ENCODE results near the gene ADAM12. TPM values are rescaled to one million over a fixed set of nuclear protein-coding genes. Genes with fewer than 3 reads are reported as not detected.

The ADAM12 gene
- total RNA-seq, 2 donors from 2014 or later, result 0.46 TPM; not detected in 1

DNA sequence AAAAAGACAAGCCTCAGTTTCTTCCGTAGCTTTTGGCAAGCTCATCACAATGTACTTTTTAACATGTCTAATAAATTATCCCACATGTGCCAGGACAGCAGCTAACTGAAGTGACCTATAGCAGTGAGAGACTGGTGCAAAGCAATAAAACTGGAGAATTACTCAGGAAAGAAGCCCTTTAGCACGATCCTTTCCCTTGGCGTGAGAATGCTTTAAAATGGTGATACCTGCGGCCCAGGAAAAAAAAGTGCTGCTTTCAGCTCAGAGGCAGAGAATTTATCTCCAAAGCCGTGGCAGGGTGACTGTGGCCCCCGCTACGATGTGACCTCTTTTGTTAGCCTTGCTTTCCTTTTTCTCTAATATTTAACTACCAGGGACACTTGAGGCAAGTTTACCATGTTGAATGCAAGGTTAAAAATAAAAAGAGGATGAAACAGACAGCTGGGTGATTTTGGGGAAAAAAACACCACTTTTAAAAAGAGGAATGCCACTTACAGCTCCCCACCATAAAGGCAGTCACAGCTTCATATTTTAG lies 307.9 kb downstream of the ADAM12 start:
- TF ChIP-seq, protein P1, sequence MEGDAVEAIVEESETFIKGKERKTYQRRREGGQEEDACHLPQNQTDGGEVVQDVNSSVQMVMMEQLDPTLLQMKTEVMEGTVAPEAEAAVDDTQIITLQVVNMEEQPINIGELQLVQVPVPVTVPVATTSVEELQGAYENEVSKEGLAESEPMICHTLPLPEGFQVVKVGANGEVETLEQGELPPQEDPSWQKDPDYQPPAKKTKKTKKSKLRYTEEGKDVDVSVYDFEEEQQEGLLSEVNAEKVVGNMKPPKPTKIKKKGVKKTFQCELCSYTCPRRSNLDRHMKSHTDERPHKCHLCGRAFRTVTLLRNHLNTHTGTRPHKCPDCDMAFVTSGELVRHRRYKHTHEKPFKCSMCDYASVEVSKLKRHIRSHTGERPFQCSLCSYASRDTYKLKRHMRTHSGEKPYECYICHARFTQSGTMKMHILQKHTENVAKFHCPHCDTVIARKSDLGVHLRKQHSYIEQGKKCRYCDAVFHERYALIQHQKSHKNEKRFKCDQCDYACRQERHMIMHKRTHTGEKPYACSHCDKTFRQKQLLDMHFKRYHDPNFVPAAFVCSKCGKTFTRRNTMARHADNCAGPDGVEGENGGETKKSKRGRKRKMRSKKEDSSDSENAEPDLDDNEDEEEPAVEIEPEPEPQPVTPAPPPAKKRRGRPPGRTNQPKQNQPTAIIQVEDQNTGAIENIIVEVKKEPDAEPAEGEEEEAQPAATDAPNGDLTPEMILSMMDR (conservative IDR thresholded peaks at IDR 0.05), result no peak
- H3K4me1 ChIP-seq (ENCODE audit: control insufficient read depth, insufficient read depth, low read length), result no peaks in the 10 kb centered on the region
- DNase-seq, result peak; percentile 28
- H3K4me1 Mint-ChIP-seq, result no peaks in the 10 kb centered on the region
- no peaks in the 10 kb centered on the region for H3K27me3 ChIP-seq (ENCODE audit: control insufficient read depth, insufficient read depth, low read length, poor library complexity, severe bottlenecking)
- H3K27ac ChIP-seq (ENCODE audit: low read depth, low read length), result peak overlapping the region; percentile 86
- no peaks in the 10 kb centered on the region for H3K36me3 Mint-ChIP-seq (ENCODE audit: low read depth)
- no peaks in the 10 kb centered on the region for H3K27me3 Mint-ChIP-seq (ENCODE audit: insufficient read depth)
- no peaks in the 10 kb centered on the region for H3K9me3 ChIP-seq (ENCODE audit: control insufficient read depth, low read length)
- no peak overlapping the region for H3K4me3 ChIP-seq (ENCODE audit: low read length)
- peaks cover 6% of the 10 kb centered on the region for H3K9me3 Mint-ChIP-seq
- H3K36me3 ChIP-seq (ENCODE audit: control insufficient read depth, insufficient read depth, low read length), result no peaks in the 10 kb centered on the region
- no peak overlapping the region for H3K27ac Mint-ChIP-seq
- no peak overlapping the region for H3K9ac ChIP-seq (ENCODE audit: extremely low read depth, low read length, poor library complexity, severe bottlenecking)
- 89 to 91% methylated on average over 5 to 7 of the region's 7 CpGs for WGBS, 2 experiments (ENCODE audit: insufficient coverage in 1 of 2, insufficient read length in 1 of 2)
- H3K4me3 Mint-ChIP-seq, result no peak overlapping the region

DNA sequence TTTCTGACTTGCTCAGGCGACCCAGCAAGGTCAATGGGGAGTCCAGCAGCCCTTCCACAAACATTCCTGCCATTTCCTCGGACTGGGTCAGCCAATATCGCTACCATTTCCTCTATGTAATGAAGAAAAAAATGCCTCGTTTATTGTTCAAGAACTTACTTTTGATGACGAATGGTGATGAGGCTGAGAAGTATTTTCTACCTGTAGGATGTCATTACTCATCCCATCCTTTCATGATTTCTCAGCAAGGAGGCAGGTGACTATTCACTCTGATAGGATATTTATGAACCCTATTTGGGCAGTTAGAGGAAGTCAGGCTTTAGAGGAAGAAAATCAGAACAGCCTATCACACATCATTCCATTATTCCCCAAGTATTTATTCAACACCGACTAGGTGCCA lies 313.3 kb downstream of the ADAM12 start:
- Mint-ChIP-seq H3K27me3 (ENCODE audit: insufficient read depth) (peaks cover 24% of the 10 kb centered on the region), H3K4me3 (no peak overlapping the region), H3K4me1 (no peaks in the 10 kb centered on the region), H3K9me3 (peaks cover 6% of the 10 kb centered on the region), H3K27ac (no peak overlapping the region), H3K36me3 (ENCODE audit: low read depth) (no peaks in the 10 kb centered on the region)
- Histone ChIP-seq H3K4me1 (ENCODE audit: control insufficient read depth, insufficient read depth, low read length) (no peaks in the 10 kb centered on the region), H3K36me3 (ENCODE audit: control insufficient read depth, insufficient read depth, low read length) (no peaks in the 10 kb centered on the region), H3K27ac (ENCODE audit: low read depth, low read length) (no peak overlapping the region), H3K9me3 (ENCODE audit: control insufficient read depth, low read length) (no peaks in the 10 kb centered on the region), H3K9ac (ENCODE audit: extremely low read depth, low read length, poor library complexity, severe bottlenecking) (no peak overlapping the region), H3K4me3 (ENCODE audit: low read length) (no peak overlapping the region), H3K27me3 (ENCODE audit: control insufficient read depth, insufficient read depth, low read length, poor library complexity, severe bottlenecking) (peaks cover 6% of the 10 kb centered on the region)
- WGBS, 2 experiments (ENCODE audit: insufficient coverage in 1 of 2, insufficient read length in 1 of 2), result 91 to 100% methylated on average over 2 to 6 of the region's 6 CpGs
- TF ChIP-seq, protein P1 (conservative IDR thresholded peaks at IDR 0.05), result no peak
- DNase-seq, result no peak

DNA sequence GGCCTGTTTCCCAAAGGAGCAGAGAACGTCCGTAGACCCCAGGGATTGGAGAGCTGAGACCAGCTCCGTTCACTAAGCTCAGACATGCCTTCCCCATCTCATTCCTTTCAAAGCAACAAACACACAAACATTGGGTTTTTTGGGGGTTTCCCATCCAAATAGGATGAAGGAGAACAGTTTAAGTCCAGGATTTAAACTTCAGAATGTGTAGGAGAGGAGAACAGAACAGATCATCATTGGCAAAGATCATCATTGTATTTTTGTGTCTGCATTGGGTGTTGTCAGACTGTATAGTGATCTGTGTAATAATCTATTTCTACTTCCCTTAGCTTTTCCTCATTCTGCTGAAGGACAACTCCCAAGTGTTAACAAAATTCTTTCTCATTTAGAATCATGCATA lies 314.0 kb downstream of the ADAM12 start:
- TF ChIP-seq, protein P1 (conservative IDR thresholded peaks at IDR 0.05), result no peak
- no peak overlapping the region for H3K9ac ChIP-seq (ENCODE audit: extremely low read depth, low read length, poor library complexity, severe bottlenecking)
- no peak overlapping the region for H3K4me3 ChIP-seq (ENCODE audit: low read length)
- H3K36me3 Mint-ChIP-seq (ENCODE audit: low read depth), result no peaks in the 10 kb centered on the region
- H3K4me3 Mint-ChIP-seq, result no peak overlapping the region
- H3K27ac Mint-ChIP-seq, result no peak overlapping the region
- H3K27me3 Mint-ChIP-seq (ENCODE audit: insufficient read depth), result peaks cover 29% of the 10 kb centered on the region
- no peaks in the 10 kb centered on the region for H3K4me1 Mint-ChIP-seq
- H3K27ac ChIP-seq (ENCODE audit: low read depth, low read length), result no peak overlapping the region
- H3K27me3 ChIP-seq (ENCODE audit: control insufficient read depth, insufficient read depth, low read length, poor library complexity, severe bottlenecking), result peaks cover 6% of the 10 kb centered on the region
- no peaks in the 10 kb centered on the region for H3K36me3 ChIP-seq (ENCODE audit: control insufficient read depth, insufficient read depth, low read length)
- WGBS, 2 experiments (ENCODE audit: insufficient coverage in 1 of 2, insufficient read length in 1 of 2), result 96% methylated on average over 3 of the region's 3 CpGs; no CpG with 5 or more reads in 1 of the 2 experiments
- no peaks in the 10 kb centered on the region for H3K9me3 ChIP-seq (ENCODE audit: control insufficient read depth, low read length)
- H3K9me3 Mint-ChIP-seq, result peaks cover 6% of the 10 kb centered on the region
- peak; percentile 9 for DNase-seq
- no peaks in the 10 kb centered on the region for H3K4me1 ChIP-seq (ENCODE audit: control insufficient read depth, insufficient read depth, low read length)

Data from endodermal cell (in vitro differentiated cells).